ENCODE results near the gene FHOD3.

The FHOD3 gene

DNA sequence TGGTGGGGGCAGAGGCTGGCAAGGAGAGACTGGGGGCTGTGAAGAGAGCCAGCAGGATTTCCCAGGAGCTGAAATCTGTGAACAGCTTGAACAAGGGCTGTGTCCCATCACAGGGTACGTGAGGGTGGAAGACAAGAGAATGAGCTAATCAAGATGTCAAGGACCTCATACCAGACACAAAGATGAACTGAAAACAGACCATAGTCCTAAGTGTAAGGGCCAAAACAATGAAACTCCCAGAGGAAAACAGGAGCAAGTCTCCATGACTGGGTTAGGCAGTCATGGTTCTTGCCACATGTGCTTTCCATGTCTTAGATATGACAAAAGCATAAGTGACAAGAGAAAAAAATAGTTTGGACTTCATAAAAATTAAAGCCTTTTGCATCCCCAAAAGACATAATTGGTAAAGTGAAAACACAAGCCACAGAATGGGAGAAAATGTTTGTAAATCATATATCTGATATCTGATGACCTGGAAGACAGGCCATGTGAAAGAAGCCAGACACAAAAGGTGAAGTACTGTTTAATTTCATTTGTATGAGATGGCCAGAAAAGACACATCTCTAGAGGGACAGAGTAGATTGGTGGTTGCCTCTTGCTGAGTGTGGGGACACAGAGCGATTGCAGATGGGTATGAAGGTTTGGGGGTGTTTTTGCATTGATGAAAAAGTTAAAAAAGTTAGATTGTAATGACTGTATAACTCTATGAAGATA is 67.6 kb downstream of the FHOD3 start:
- TF ChIP-seq GATA2 (IDR thresholded peaks at IDR 0.05; ENCODE audit: low read depth, low read length) (peak; percentile 35; the same call in 1 of the 2 replicates), GATA3 (IDR thresholded peaks at IDR 0.05; ENCODE audit: low read depth, low read length) (no peak)

- no peak for TF ChIP-seq GATA2 (IDR thresholded peaks at IDR 0.05; ENCODE audit: low read depth, low read length)
- TF ChIP-seq GATA3 (IDR thresholded peaks at IDR 0.05; ENCODE audit: low read depth, low read length): no peak
Measured at GRCh38 chr18:36365836-36366775, 68.6 kb downstream of the FHOD3 start.

DNA sequence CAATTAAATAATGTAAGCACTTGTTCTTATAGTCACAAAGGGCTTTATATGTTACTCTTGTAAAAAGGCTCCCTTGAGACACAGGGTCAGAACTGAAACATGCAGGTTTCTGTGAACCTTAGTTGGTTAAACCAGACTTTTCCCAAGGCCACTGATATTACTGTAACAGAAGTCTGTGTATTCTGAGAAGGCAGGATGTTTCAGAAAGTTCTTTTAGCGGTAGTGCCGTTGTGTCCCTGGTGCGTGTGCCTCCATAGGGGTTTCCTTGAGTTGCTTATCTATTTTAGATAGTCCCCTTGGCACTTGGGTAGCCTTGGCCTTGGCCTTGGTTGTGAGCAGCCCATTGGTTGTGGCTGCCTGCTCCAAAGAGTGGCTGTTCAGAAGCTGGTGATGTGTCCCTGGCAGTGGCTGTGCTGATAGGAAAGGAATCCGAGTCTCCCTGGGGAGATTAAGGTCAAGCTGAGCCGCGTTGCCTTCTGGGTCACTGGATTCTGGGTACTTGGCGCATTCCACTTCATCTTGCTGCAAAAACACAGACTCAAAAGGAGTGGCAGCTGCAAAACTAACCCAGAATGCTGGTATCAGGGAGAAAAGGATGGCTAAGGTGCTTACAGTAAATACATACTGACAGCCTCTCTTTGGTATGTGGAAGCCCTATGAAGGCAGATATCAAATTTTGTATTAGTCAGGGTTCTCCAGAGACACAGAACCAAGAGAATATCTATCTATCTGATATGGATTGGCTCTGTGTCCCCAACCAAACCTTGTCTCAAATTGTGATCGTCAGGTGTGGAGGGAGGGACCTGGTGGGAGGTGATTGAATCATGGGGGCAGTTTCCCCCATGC is 69.7 kb downstream of the FHOD3 start:
- no peak for TF ChIP-seq GATA2 (IDR thresholded peaks at IDR 0.05; ENCODE audit: low read depth, low read length)
- no peak for TF ChIP-seq GATA3 (IDR thresholded peaks at IDR 0.05; ENCODE audit: low read depth, low read length)

DNA sequence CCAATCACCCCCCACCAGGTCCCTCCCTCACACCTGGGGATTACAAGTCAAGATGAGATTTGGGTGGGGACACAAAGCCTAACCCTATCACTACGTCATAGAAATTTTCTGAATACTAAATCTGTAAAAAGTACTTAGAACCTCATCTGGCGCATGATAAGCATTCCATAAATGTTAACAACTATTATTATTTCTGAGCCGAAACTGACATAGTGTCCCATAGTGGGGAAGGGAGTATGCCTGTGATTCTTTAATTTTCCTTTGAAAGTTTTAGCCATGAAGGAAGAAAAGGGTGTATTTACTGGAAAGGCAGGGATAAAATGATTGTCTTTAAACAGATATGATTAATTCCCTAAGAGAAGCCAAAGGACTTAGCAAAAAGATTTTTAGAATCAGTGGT is 71.4 kb downstream of the FHOD3 start:
- TF ChIP-seq GATA3 (IDR thresholded peaks at IDR 0.05; ENCODE audit: low read depth, low read length): no peak
- TF ChIP-seq GATA2 (IDR thresholded peaks at IDR 0.05; ENCODE audit: low read depth, low read length): no peak

DNA sequence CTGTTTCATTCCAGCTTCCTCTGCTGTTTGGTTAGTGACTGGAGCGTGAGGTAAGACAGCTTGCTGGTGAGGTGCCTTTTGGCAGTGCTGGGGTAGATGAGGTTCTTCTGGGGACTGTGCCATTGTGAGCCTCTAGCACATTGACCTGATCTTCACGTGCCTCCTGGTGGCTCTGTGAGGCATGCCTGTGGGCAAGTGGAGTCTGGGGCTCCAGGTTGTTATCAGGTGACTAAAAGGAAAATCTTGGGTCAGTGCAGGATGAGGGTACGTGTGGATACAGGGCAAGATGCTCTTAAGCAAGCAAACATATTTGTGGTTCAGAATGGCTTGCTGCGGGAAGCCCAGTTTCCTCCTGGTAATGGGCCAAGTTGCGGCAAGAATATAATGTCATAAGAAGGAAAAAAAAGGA is 75.4 kb downstream of the FHOD3 start:
- TF ChIP-seq GATA3 (IDR thresholded peaks at IDR 0.05; ENCODE audit: low read depth, low read length): no peak
- TF ChIP-seq GATA2 (IDR thresholded peaks at IDR 0.05; ENCODE audit: low read depth, low read length): no peak

DNA sequence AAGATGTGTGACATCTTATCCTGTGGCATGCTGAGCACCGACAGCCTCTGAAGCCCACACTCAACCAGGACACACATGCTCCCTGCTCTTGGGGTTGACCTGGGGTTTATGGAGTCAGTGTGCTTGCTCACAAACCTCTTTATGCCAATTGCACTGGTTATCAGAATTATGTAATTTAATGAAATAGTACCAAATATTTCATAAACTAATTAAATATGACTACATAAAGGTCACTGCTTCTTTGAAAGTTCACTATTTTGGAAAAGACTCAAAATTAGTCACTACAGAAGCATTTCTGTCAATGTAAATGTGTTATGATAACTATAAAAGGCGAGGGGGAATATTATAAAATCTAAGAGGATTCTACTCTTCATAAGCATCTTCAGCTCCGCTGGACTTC is 76.7 kb downstream of the FHOD3 start:
- TF ChIP-seq GATA2 (IDR thresholded peaks at IDR 0.05; ENCODE audit: low read depth, low read length) (no peak), GATA3 (IDR thresholded peaks at IDR 0.05; ENCODE audit: low read depth, low read length) (no peak)

- TF ChIP-seq GATA3 (IDR thresholded peaks at IDR 0.05; ENCODE audit: low read depth, low read length) (no peak), GATA2 (IDR thresholded peaks at IDR 0.05; ENCODE audit: low read depth, low read length) (no peak)
Measured at GRCh38 chr18:36375118-36375517, 77.6 kb downstream of the FHOD3 start.

DNA sequence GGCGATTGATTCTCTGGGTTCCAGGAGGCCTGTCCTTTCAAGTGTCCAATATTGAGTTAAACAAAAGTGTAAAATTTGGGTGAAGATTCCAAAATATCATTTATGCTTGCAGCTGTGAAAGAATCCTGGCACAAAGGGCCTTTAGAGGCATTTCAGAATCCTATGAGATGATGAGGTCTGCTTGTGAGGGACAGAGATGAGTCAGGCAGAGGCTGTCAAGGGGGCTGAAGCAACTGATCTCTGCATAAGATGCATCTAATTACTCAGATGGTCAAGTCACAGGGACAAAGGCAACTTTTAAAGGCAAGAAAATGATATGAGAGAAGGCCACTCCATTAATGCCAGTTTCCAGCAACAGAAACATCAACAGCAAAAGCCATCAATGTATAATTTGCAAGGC is 78.8 kb downstream of the FHOD3 start:
- TF ChIP-seq GATA3 (IDR thresholded peaks at IDR 0.05; ENCODE audit: low read depth, low read length): no peak
- TF ChIP-seq GATA2 (IDR thresholded peaks at IDR 0.05; ENCODE audit: low read depth, low read length): no peak

GRCh38 chr18:36377626-36378025 is 80.1 kb downstream of the FHOD3 start:
- TF ChIP-seq GATA3 (IDR thresholded peaks at IDR 0.05; ENCODE audit: low read depth, low read length) (no peak), GATA2 (IDR thresholded peaks at IDR 0.05; ENCODE audit: low read depth, low read length) (no peak)

DNA sequence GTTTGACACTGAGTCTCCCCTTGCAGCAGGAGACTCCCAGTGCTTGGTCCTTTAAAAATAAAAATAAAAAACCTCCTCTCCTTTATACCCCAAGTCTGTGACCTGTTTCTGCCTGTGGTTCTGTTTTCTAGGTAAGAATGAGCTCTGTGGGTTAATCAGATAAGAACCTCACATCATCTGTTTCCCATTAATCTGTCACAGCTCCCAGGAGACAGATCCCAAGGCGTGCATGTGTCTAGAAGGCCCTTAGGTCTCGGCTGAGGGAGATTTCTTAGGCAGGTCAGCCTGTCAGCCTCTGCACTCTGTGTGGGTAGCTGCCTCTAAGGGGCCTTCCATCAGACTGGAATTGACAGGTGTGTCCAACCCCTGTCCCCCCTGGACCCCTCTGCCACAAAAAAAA is 80.7 kb downstream of the FHOD3 start:
- TF ChIP-seq GATA2 (IDR thresholded peaks at IDR 0.05; ENCODE audit: low read depth, low read length) (peak; percentile 86), GATA3 (IDR thresholded peaks at IDR 0.05; ENCODE audit: low read depth, low read length) (peak; percentile 75)

- no peak for TF ChIP-seq GATA2 (IDR thresholded peaks at IDR 0.05; ENCODE audit: low read depth, low read length)
- no peak for TF ChIP-seq GATA3 (IDR thresholded peaks at IDR 0.05; ENCODE audit: low read depth, low read length)
Measured at GRCh38 chr18:36379435-36379984, 82.0 kb downstream of the FHOD3 start.

DNA sequence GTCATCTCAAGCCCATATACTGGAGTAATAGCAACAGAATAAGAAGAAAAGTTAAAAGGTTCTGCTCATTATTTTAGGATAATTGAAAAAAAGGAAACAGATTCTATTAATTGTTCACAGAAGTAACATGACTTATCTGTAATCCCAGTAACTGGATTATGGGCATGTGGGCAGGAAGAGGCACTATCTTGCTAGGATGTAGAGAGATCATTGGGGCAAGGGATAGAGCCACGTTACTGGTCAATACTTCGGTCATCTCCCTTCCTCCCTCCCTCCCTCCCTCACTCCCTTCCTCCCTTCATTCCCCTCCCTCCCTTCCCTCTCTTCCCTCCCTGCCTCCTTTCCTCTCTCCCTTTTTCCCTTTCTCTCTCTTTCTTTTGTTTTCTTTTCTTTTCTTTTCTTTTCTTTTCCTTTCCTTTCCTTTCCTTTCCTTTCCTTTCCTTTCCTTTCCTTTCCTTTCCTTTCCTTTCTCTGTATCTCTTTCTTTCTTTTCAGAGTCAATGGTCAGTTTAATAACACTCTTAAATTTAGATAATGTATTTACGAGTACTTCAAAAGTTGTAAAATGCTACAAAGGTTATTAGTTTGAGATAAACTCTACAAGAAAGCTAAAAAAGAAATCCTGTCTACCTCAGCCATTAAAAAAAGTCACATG is 82.8 kb downstream of the FHOD3 start:
- no peak for TF ChIP-seq GATA3 (IDR thresholded peaks at IDR 0.05; ENCODE audit: low read depth, low read length)
- no peak for TF ChIP-seq GATA2 (IDR thresholded peaks at IDR 0.05; ENCODE audit: low read depth, low read length)

- no peak for TF ChIP-seq GATA3 (IDR thresholded peaks at IDR 0.05; ENCODE audit: low read depth, low read length)
- no peak for TF ChIP-seq GATA2 (IDR thresholded peaks at IDR 0.05; ENCODE audit: low read depth, low read length)
Measured at GRCh38 chr18:36381075-36381474, 83.6 kb downstream of the FHOD3 start.

All from SH-SY5Y (cell line).